H9 (cell line): Measurements from ENCODE around the gene AP1S1. TPM values are rescaled to one million over a fixed set of nuclear protein-coding genes. Genes with fewer than 3 reads are reported as not detected.

Source experiments
- DNase-seq: peaks from one replicate; pipeline ENCODE4 v3.0.0-alpha.2; 2017
- H2AFZ ChIP-seq: one replicate; pipeline ENCODE4 v1.6.1; 2013; ENCODE audit warnings: mild to moderate bottlenecking, low read length, control low read depth, moderate library complexity
- H2AK5ac ChIP-seq: 2 replicates; pipeline ENCODE4 v1.6.1; 2013; ENCODE audit warnings: low read length, control low read depth, mixed read lengths; ENCODE audit not compliant: insufficient read length
- H2BK120ac ChIP-seq: one replicate; pipeline ENCODE4 v1.6.1; 2013; ENCODE audit warnings: low read depth, mild to moderate bottlenecking, low read length, control low read depth, inconsistent platforms; ENCODE audit not compliant: poor library complexity, severe bottlenecking
- H2BK12ac ChIP-seq: 2 replicates; pipeline ENCODE4 v1.6.1; 2013; ENCODE audit warnings: low read length, control low read depth, mixed read lengths, low read depth; ENCODE audit not compliant: insufficient read length
- H2BK15ac ChIP-seq: 2 replicates; pipeline ENCODE4 v1.6.1; 2013; ENCODE audit warnings: low read depth, low read length, control low read depth
- H2BK20ac ChIP-seq: one replicate; pipeline ENCODE4 v1.6.1; 2013; ENCODE audit warnings: low read depth, mild to moderate bottlenecking, low read length, control low read depth, inconsistent platforms; ENCODE audit not compliant: poor library complexity, severe bottlenecking
- H2BK5ac ChIP-seq: 2 replicates; pipeline ENCODE4 v1.6.1; 2013; ENCODE audit warnings: low read length, control low read depth, mixed read lengths; ENCODE audit not compliant: insufficient read length
- H3K14ac ChIP-seq: 2 replicates; pipeline ENCODE4 v1.6.1; 2013; ENCODE audit warnings: low read length, control low read depth; ENCODE audit not compliant: insufficient read depth
- H3K18ac ChIP-seq: 2 replicates; pipeline ENCODE4 v1.6.1; 2013; ENCODE audit warnings: low read depth, mild to moderate bottlenecking, mixed read lengths, low read length, control low read depth; ENCODE audit not compliant: insufficient read length
- H3K23ac ChIP-seq: 2 replicates; pipeline ENCODE4 v1.6.1; 2013; ENCODE audit warnings: low read length, control low read depth, mixed read lengths, low read depth; ENCODE audit not compliant: insufficient read length
- H3K23me2 ChIP-seq: 2 replicates; pipeline ENCODE4 v1.6.1; 2013; ENCODE audit warnings: low read depth, mild to moderate bottlenecking, mixed read lengths, low read length, control low read depth; ENCODE audit not compliant: insufficient read length, poor library complexity, severe bottlenecking
- H3K27ac ChIP-seq: 2 replicates; pipeline ENCODE4 v1.5.1; 2013; ENCODE audit warnings: low read length, control low read depth, mixed read lengths, low read depth; ENCODE audit not compliant: insufficient read length
- H3K27me3 ChIP-seq: 2 replicates; pipeline ENCODE4 v1.6.1; 2013; ENCODE audit warnings: low read length, control low read depth, inconsistent platforms; ENCODE audit not compliant: insufficient read depth
- H3K4ac ChIP-seq: 2 replicates; pipeline ENCODE4 v1.6.1; 2013; ENCODE audit warnings: low read depth, mild to moderate bottlenecking, control low read depth, inconsistent platforms, low read length, moderate library complexity
- H3K4me1 ChIP-seq: 2 replicates; pipeline ENCODE4 v1.6.1; 2013; ENCODE audit warnings: low read length, control low read depth, inconsistent platforms; ENCODE audit not compliant: insufficient read depth
- H3K4me2 ChIP-seq: 2 replicates; pipeline ENCODE4 v1.6.1; 2013; ENCODE audit warnings: low read length, control low read depth, mixed read lengths; ENCODE audit not compliant: insufficient read length, insufficient read depth
- H3K56ac ChIP-seq: 2 replicates; pipeline ENCODE4 v1.6.1; 2013; ENCODE audit warnings: low read depth, mild to moderate bottlenecking, mixed read lengths, low read length, control low read depth; ENCODE audit not compliant: insufficient read length
- H3K79me1 ChIP-seq: 2 replicates; pipeline ENCODE4 v1.6.1; 2013; ENCODE audit warnings: low read depth, mild to moderate bottlenecking, moderate library complexity, low read length, control low read depth, inconsistent platforms; ENCODE audit not compliant: insufficient read depth, poor library complexity, severe bottlenecking
- H3K79me2 ChIP-seq: 2 replicates; pipeline ENCODE4 v1.6.1; 2013; ENCODE audit warnings: low read length, control low read depth, inconsistent platforms; ENCODE audit not compliant: insufficient read depth
- H3K9ac ChIP-seq: 2 replicates; pipeline ENCODE4 v1.6.1; 2013; ENCODE audit warnings: low read length, control low read depth, mixed read lengths; ENCODE audit not compliant: insufficient read length; ENCODE audit errors: extremely low read depth
- H3K9me3 ChIP-seq: one replicate; pipeline ENCODE4 v1.6.1; 2013; ENCODE audit warnings: low read depth, low read length, inconsistent platforms; ENCODE audit not compliant: control insufficient read depth
- H3T11ph ChIP-seq: one replicate; pipeline ENCODE4 v1.6.1; 2013; ENCODE audit warnings: mild to moderate bottlenecking, low read length, control low read depth, inconsistent platforms
- H4K20me1 ChIP-seq: one replicate; pipeline ENCODE4 v1.6.1; 2013; ENCODE audit not compliant: control insufficient read depth, insufficient read length, insufficient read depth
- H4K5ac ChIP-seq: 2 replicates; pipeline ENCODE4 v1.6.1; 2013; ENCODE audit warnings: low read depth, mild to moderate bottlenecking, mixed read lengths, low read length, control low read depth; ENCODE audit not compliant: insufficient read length
- H4K8ac ChIP-seq: replicated peaks from 2 replicates; pipeline ENCODE4 v1.6.1; 2013; ENCODE audit warnings: low read length, control low read depth, mixed read lengths, low read depth; ENCODE audit not compliant: insufficient read length
- H4K91ac ChIP-seq: 2 replicates; pipeline ENCODE4 v1.6.1; 2013; ENCODE audit warnings: low read depth, mild to moderate bottlenecking, moderate library complexity, mixed read lengths, low read length, control low read depth; ENCODE audit not compliant: insufficient read length
- H3K27ac Mint-ChIP-seq, 3 experiments: 2 replicates in 2 of 3; 3 replicates in 1 of 3; pipeline ENCODE4 v1.8.0; 2020 to 2021; ENCODE audit warnings: mixed read lengths in 3 of 3, mild to moderate bottlenecking in 1 of 3, moderate library complexity in 1 of 3
- H3K27me3 Mint-ChIP-seq: 2 replicates; pipeline ENCODE4 v1.8.0; 2021; ENCODE audit warnings: low read depth, mild to moderate bottlenecking, moderate library complexity, mixed read lengths
- H3K36me3 Mint-ChIP-seq, 3 experiments: 2 replicates in 2 of 3; 3 replicates in 1 of 3; pipeline ENCODE4 v1.8.0; 2020 to 2021; ENCODE audit warnings: low read depth in 3 of 3, mixed read lengths in 3 of 3; ENCODE audit not compliant: insufficient read depth in 1 of 3
- H3K4me1 Mint-ChIP-seq, 2 experiments: 2 replicates each; pipeline ENCODE4 v1.8.0; 2020; ENCODE audit warnings: mixed read lengths in 2 of 2
- H3K4me3 Mint-ChIP-seq, 2 experiments: 2 replicates in 1 of 2; 3 replicates in 1 of 2; pipeline ENCODE4 v1.8.0; 2020 to 2021; ENCODE audit warnings: mild to moderate bottlenecking in 2 of 2, mixed read lengths in 2 of 2, moderate library complexity in 1 of 2
- H3K9me3 Mint-ChIP-seq, 2 experiments: 2 replicates in 1 of 2; 3 replicates in 1 of 2; pipeline ENCODE4 v1.8.0; 2020; ENCODE audit warnings: mild to moderate bottlenecking in 2 of 2, mixed read lengths in 2 of 2, moderate library complexity in 1 of 2
- CTCF ChIP-seq: fragments of 200-600 bp; sonication (generic); conservative IDR thresholded peaks from 3 replicates; pipeline ENCODE4 v1.8.0; 2021; ENCODE audit warnings: antibody characterized with exemption, mild to moderate bottlenecking
- WGBS: extraction: QIAGEN DNeasy Blood & Tissue Kit; methylation state at CpG from one replicate; pipeline ENCODE4 v1.1.7; 2013; ENCODE audit warnings: missing lambda C conversion rate, low lambda C conversion rate, mixed read lengths; ENCODE audit not compliant: insufficient read length; ENCODE audit errors: extremely low coverage; 5-methylcytosine and 5-hydroxymethylcytosine counted together
- total RNA-seq: library from RNA; stranded (reverse); gene quantifications from 2 replicates; pipeline ENCODE4 v1.2.1, GENCODE V29; 2021

AP1S1 gene
- total RNA-seq, 1 experiment from 2014 or later: 65.2 TPM

- H3K18ac ChIP-seq: no peak overlapping the region
- no peak overlapping the region for H2BK120ac ChIP-seq
- H4K5ac ChIP-seq: no peak overlapping the region
- H2AK5ac ChIP-seq: no peak overlapping the region
- no peak overlapping the region for H3T11ph ChIP-seq
- H3K4me2 ChIP-seq: peak overlapping the region; percentile 68
- H3K27ac ChIP-seq: no peak overlapping the region
- Mint-ChIP-seq H3K4me1 (peaks cover 40 to 46% of the 10 kb centered on the region in 2 experiments), H3K27me3 (peaks cover 100% of the 10 kb centered on the region), H3K4me3 (peak overlapping the region; percentile 48 to 82), H3K36me3 (no peaks in the 10 kb centered on the region), H3K27ac (no peak overlapping the region; a peak in 2 of 7 replicates), H3K9me3 (peaks cover 0 to 2% of the 10 kb centered on the region in 2 experiments; a peak in 2 of 5 replicates)
- no peak for TF ChIP-seq CTCF
- no peaks in the 10 kb centered on the region for H3K79me2 ChIP-seq
- peak; percentile 90 for DNase-seq
- no peaks in the 10 kb centered on the region for H3K79me1 ChIP-seq
- H4K8ac ChIP-seq: no peak overlapping the region
- no peak overlapping the region for H3K23ac ChIP-seq
- H2BK20ac ChIP-seq: no peak overlapping the region
- H2BK5ac ChIP-seq: no peak overlapping the region
- H4K20me1 ChIP-seq: no peaks in the 10 kb centered on the region
- H3K4me1 ChIP-seq: peaks cover 7% of the 10 kb centered on the region; the same call in 1 of the 2 replicates
- H3K4ac ChIP-seq: no peak overlapping the region
- no CpG with 5 or more reads among the region's 16 CpGs for WGBS
- no peak overlapping the region for H2AFZ ChIP-seq
- H3K23me2 ChIP-seq: peaks cover 32% of the 10 kb centered on the region
- H3K14ac ChIP-seq: no peak overlapping the region
- H3K9ac ChIP-seq: no peak overlapping the region
- H4K91ac ChIP-seq: no peak overlapping the region
- no peak overlapping the region for H2BK12ac ChIP-seq
- H2BK15ac ChIP-seq: no peak overlapping the region
- H3K9me3 ChIP-seq: no peaks in the 10 kb centered on the region
- H3K56ac ChIP-seq: no peak overlapping the region
- peaks cover 73% of the 10 kb centered on the region for H3K27me3 ChIP-seq
Observed at GRCh38 chr7:101173752-101174244, 19.5 kb downstream of the AP1S1 start.
